Stimulated activated CD4-positive, alpha-beta T cell treated with anti-CD3 and anti-CD28 coated beads, Interleukin-12 subunit alpha, Interleukin-12 subunit beta, amount 100 ng/mL, for 4 hours (primary cell): ENCODE measurements around the gene IQSEC2.

Source experiments
- DNase-seq: peaks from one replicate; pipeline ENCODE4 v3.0.0-alpha.2; 2020

The IQSEC2 gene

GRCh38 chrX:53281321-53281822, at the start of gene IQSEC2:
IQSEC2 (minus strand) TSS chrX:53281584.
- DNase-seq = no peak

GRCh38 chrX:53330331-53330730, 48.9 kb upstream of the IQSEC2 start:
- DNase-seq = no peak

GRCh38 chrX:53324803-53325202, 43.4 kb upstream of the IQSEC2 start:
- no peak for DNase-seq

GRCh38 chrX:53324085-53324484, 42.7 kb upstream of the IQSEC2 start:
- DNase-seq = no peak

GRCh38 chrX:53323196-53323595, 41.8 kb upstream of the IQSEC2 start:
- no peak for DNase-seq

- DNase-seq = no peak
These were observed 40.6 kb upstream of the IQSEC2 start for GRCh38 chrX:53321943-53322497.

- no peak for DNase-seq
These were observed 40.0 kb upstream of the IQSEC2 start for GRCh38 chrX:53321230-53321942.

GRCh38 chrX:53320543-53321229, 39.3 kb upstream of the IQSEC2 start:
- no peak for DNase-seq

GRCh38 chrX:53319614-53320542, 38.5 kb upstream of the IQSEC2 start:
- DNase-seq = no peak

- no peak for DNase-seq
These were observed 37.5 kb upstream of the IQSEC2 start for GRCh38 chrX:53318766-53319353.

GRCh38 chrX:53317365-53318069, 36.1 kb upstream of the IQSEC2 start:
- DNase-seq = peak; percentile 63

GRCh38 chrX:53316860-53317237, 35.5 kb upstream of the IQSEC2 start:
- DNase-seq = no peak

GRCh38 chrX:53316111-53316859, 34.9 kb upstream of the IQSEC2 start:
- DNase-seq = no peak

- no peak for DNase-seq
These were observed 32.3 kb upstream of the IQSEC2 start for GRCh38 chrX:53313728-53314105.

GRCh38 chrX:53312946-53313727, 31.8 kb upstream of the IQSEC2 start:
- peak; percentile 49 for DNase-seq

- DNase-seq = no peak
These were observed 28.5 kb upstream of the IQSEC2 start for GRCh38 chrX:53309837-53310236.

- DNase-seq = no peak
These were observed 27.5 kb upstream of the IQSEC2 start for GRCh38 chrX:53308836-53309235.

- no peak for DNase-seq
These were observed 24.9 kb upstream of the IQSEC2 start for GRCh38 chrX:53305996-53306937.
